Thyroid gland (tissue), 4 donors: ENCODE results near the gene IRF5. TPM values are rescaled to one million over a fixed set of nuclear protein-coding genes. Genes with fewer than 3 reads are reported as not detected.
A peak's percentile ranks its signal among the peaks of the same experiment; 100 is the strongest.

Experiments
- DNase-seq, 2 donors: peaks; one replicate each; pipeline ENCODE4 v3.0.0-alpha.2; 2019
- H3K27ac ChIP-seq, 3 donors: fragments of 200-600 bp; sonication (generic); 1 replicate in 2 of 3; 2 replicates in 1 of 3; pipeline ENCODE4 v1.5.1; 2016 to 2019; ENCODE audit warnings: mild to moderate bottlenecking in 1 of 3, moderate library complexity in 1 of 3
- H3K27me3 ChIP-seq: fragments of 200-600 bp; sonication (generic); one replicate; pipeline ENCODE4 v1.5.1; 2019
- H3K36me3 ChIP-seq, 2 donors: fragments of 200-600 bp; sonication (generic); one replicate each; pipeline ENCODE4 v1.5.1; 2016 to 2019
- H3K4me1 ChIP-seq, 2 donors: fragments of 200-600 bp; sonication (generic); one replicate each; pipeline ENCODE4 v1.5.1; 2017 to 2019
- H3K4me3 ChIP-seq, 3 donors: fragments of 200-600 bp; sonication (generic); replicated peaks in 1 of 3; 1 replicate in 2 of 3; 2 replicates in 1 of 3; pipeline ENCODE4 v1.5.1; 2016; ENCODE audit warnings: mild to moderate bottlenecking in 1 of 3
- H3K9me3 ChIP-seq: fragments of 200-600 bp; sonication (generic); one replicate; pipeline ENCODE4 v1.5.1; 2017
- CTCF ChIP-seq, 6 experiments: fragments of 200-600 bp in 3 of 6; fragments of 450-650 bp in 3 of 6; sonication (generic) in 3 of 6; IDR thresholded peaks; one replicate each; pipeline ENCODE4 v1.5.1; 2016 to 2019; ENCODE audit warnings: antibody characterized with exemption in 6 of 6, mild to moderate bottlenecking in 2 of 6, inconsistent platforms in 1 of 6, moderate library complexity in 1 of 6
- POLR2A ChIP-seq, 2 donors: fragments of 450-650 bp; IDR thresholded peaks; one replicate each; pipeline ENCODE4 v1.6.1; 2017; ENCODE audit warnings: antibody characterized with exemption in 2 of 2, mild to moderate bottlenecking in 2 of 2, moderate library complexity in 1 of 2
- WGBS, 2 donors: methylation state at CpG; one replicate each; pipeline ENCODE4 v1.1.5; 2017; 5-methylcytosine and 5-hydroxymethylcytosine counted together
- intact Hi-C: fragments of 100-400 bp; cut with DNase I; formaldehyde crosslinking; loops from one replicate; pipeline ENCODE4 v1.15.1; 2023
- total RNA-seq, 4 donors: library from RNA; depleted of rRNA; stranded (reverse); fragments of >200 nt; gene quantifications; one replicate each; pipeline ENCODE4 v1.2.3, GENCODE V29; 2016

Gene IRF5
- total RNA-seq, 4 donors from 2014 or later = 3.7 to 6.0 (median 4.9) TPM

GRCh38 chr7:128938544-128939074 lies 882 bp downstream of the IRF5 start:
- Histone ChIP-seq H3K27ac (no peak overlapping the region), H3K9me3 (no peaks in the 10 kb centered on the region), H3K4me1 (peaks cover 4 to 12% of the 10 kb centered on the region in 2 donors), H3K4me3 (peak overlapping the region; percentile 0 to 67 (median 41)), H3K27me3 (no peaks in the 10 kb centered on the region), H3K36me3 (no peaks in the 10 kb centered on the region)
- TF ChIP-seq POLR2A (IDR thresholded peaks at IDR 0.05) (no peak), CTCF (IDR thresholded peaks at IDR 0.05) (no peak)
- DNase-seq = no peak
- intact Hi-C loops = no loop called here
- 1 to 3% methylated on average over 15 to 30 of the region's 30 CpGs for whole genome bisulfite sequencing, 2 donors

- Histone ChIP-seq H3K4me3 (peak overlapping the region in 1 of 3 donors; percentile 67), H3K27ac (no peak overlapping the region), H3K27me3 (no peaks in the 10 kb centered on the region), H3K36me3 (no peaks in the 10 kb centered on the region), H3K9me3 (no peaks in the 10 kb centered on the region), H3K4me1 (peaks cover 4 to 12% of the 10 kb centered on the region in 2 donors)
- no peak for DNase-seq
- intact Hi-C loops = no loop called here
- 48 to 100% methylated on average over 1 to 7 of the region's 7 CpGs for WGBS, 2 donors
- no peak for TF ChIP-seq POLR2A (IDR thresholded peaks at IDR 0.05)
- TF ChIP-seq CTCF (IDR thresholded peaks at IDR 0.05) = no peak
Observed at GRCh38 chr7:128939075-128939860, 1.5 kb downstream of the IRF5 start.

- no peak for DNase-seq
- peaks cover 4 to 12% of the 10 kb centered on the region in 2 donors for H3K4me1 ChIP-seq
- no peak for TF ChIP-seq POLR2A (IDR thresholded peaks at IDR 0.05)
- TF ChIP-seq CTCF (IDR thresholded peaks at IDR 0.05) = no peak
- H3K27ac ChIP-seq = no peak overlapping the region
- no peaks in the 10 kb centered on the region for H3K9me3 ChIP-seq
- intact Hi-C loops = no loop called here
- no peaks in the 10 kb centered on the region for H3K36me3 ChIP-seq
- WGBS, 2 donors = 94% methylated on average over 8 to 15 of the region's 18 CpGs
- H3K4me3 ChIP-seq = no peak overlapping the region
- no peaks in the 10 kb centered on the region for H3K27me3 ChIP-seq
Observed at GRCh38 chr7:128939861-128940410, 2.2 kb downstream of the IRF5 start.

- Histone ChIP-seq H3K27ac (no peak overlapping the region), H3K4me1 (peaks cover 4 to 12% of the 10 kb centered on the region in 2 donors), H3K27me3 (no peaks in the 10 kb centered on the region), H3K9me3 (no peaks in the 10 kb centered on the region), H3K4me3 (no peak overlapping the region), H3K36me3 (no peaks in the 10 kb centered on the region)
- TF ChIP-seq CTCF (IDR thresholded peaks at IDR 0.05) = no peak
- TF ChIP-seq POLR2A (IDR thresholded peaks at IDR 0.05) = no peak
- intact Hi-C loops = no loop called here
- DNase-seq = no peak
- WGBS, 2 donors = 74 to 85% methylated on average over 16 of the region's 20 CpGs
Observed at GRCh38 chr7:128940494-128941322, 3.0 kb downstream of the IRF5 start.
